Liver (tissue), 3 donors: ENCODE results near the gene NOTCH1.

Source experiments
- ATF3 ChIP-seq: IDR thresholded peaks from 2 replicates; pipeline ENCODE4 v1.6.1; 2016; ENCODE audit warnings: antibody characterized with exemption
- CTCF ChIP-seq: fragments of 150-350 bp; IDR thresholded peaks from 2 replicates; pipeline ENCODE4 v1.5.1; 2017; ENCODE audit warnings: improper control_type of control experiment, low read depth, low read length; ENCODE audit not compliant: missing input control
- EGR1 ChIP-seq, 2 donors: IDR thresholded peaks; 2 replicates each; pipeline ENCODE4 v1.6.1; 2016 to 2018; ENCODE audit warnings: antibody characterized with exemption in 2 of 2, low read depth in 2 of 2
- FOXA1 ChIP-seq: IDR thresholded peaks from 2 replicates; pipeline ENCODE4 v1.6.1; 2016; ENCODE audit warnings: antibody characterized with exemption
- GABPA ChIP-seq, 2 donors: IDR thresholded peaks in 1 of 2; conservative IDR thresholded peaks in 1 of 2; 2 replicates each; pipeline ENCODE4 v1.6.1; 2016; ENCODE audit warnings: antibody characterized with exemption in 2 of 2, mild to moderate bottlenecking in 1 of 2, moderate library complexity in 1 of 2
- HNF4A ChIP-seq, 2 donors: conservative IDR thresholded peaks; 2 replicates each; pipeline ENCODE4 v1.6.1; 2016; ENCODE audit warnings: antibody characterized with exemption in 2 of 2, mild to moderate bottlenecking in 2 of 2
- RAD21 ChIP-seq, 2 donors: IDR thresholded peaks; 2 replicates each; pipeline ENCODE4 v1.6.1; 2016; ENCODE audit warnings: antibody characterized with exemption in 2 of 2, mild to moderate bottlenecking in 2 of 2
- REST ChIP-seq: IDR thresholded peaks from 2 replicates; pipeline ENCODE4 v1.6.1; 2016; ENCODE audit warnings: antibody characterized with exemption, mild to moderate bottlenecking
- RXRA ChIP-seq, 2 donors: IDR thresholded peaks; 2 replicates each; pipeline ENCODE4 v1.6.1; 2017 to 2018; ENCODE audit warnings: antibody characterized with exemption in 2 of 2, mild to moderate bottlenecking in 1 of 2
- TAF1 ChIP-seq: conservative IDR thresholded peaks from 2 replicates; pipeline ENCODE4 v1.6.1; 2016; ENCODE audit warnings: antibody characterized with exemption, mild to moderate bottlenecking
- YY1 ChIP-seq: IDR thresholded peaks from 2 replicates; pipeline ENCODE4 v1.6.1; 2016; ENCODE audit warnings: antibody characterized with exemption, mild to moderate bottlenecking
- TF ChIP-seq, protein P1 (sequence below): IDR thresholded peaks from 2 replicates; pipeline ENCODE4 v1.6.1; 2016; ENCODE audit warnings: antibody characterized with exemption
- donor health status: healthy.
- donor health status: healthy.

GRCh38 chr9:136493567-136493971, 52.3 kb downstream of the NOTCH1 start:
- TF ChIP-seq YY1 (no peak), CTCF (no peak), TAF1 (no peak), REST (no peak), GABPA (IDR thresholded peaks at IDR 0.05 in 1 of 2, conservative IDR thresholded peaks at IDR 0.05 in 1 of 2) (no peak), RXRA (IDR thresholded peaks at IDR 0.05) (no peak), EGR1 (IDR thresholded peaks at IDR 0.05; ENCODE audit: low read depth in 2 of 2) (no peak), RAD21 (IDR thresholded peaks at IDR 0.05) (no peak), FOXA1 (no peak), ATF3 (no peak), HNF4A (conservative IDR thresholded peaks at IDR 0.05) (no peak)
- TF ChIP-seq, protein P1, sequence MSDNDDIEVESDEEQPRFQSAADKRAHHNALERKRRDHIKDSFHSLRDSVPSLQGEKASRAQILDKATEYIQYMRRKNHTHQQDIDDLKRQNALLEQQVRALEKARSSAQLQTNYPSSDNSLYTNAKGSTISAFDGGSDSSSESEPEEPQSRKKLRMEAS: no peak
